A673 (cell line): Measurements from ENCODE around the gene MICAL3.

ENCODE experiments used
- EZH2 ChIP-seq: fragments of 200-600 bp; sonication (generic); IDR thresholded peaks from 2 replicates; pipeline ENCODE4 v1.6.1; 2017; ENCODE audit warnings: borderline replicate concordance, low read depth, mild to moderate bottlenecking, mixed read lengths, antibody characterized with exemption, low read length; ENCODE audit not compliant: poor library complexity, severe bottlenecking
- TF ChIP-seq, protein P1 (sequence below): fragments of 300-800, 200-600 bp; sonication (generic); conservative IDR thresholded peaks from 2 replicates; pipeline ENCODE4 v1.5.1; 2017; ENCODE audit warnings: low read depth, mild to moderate bottlenecking, antibody characterized with exemption, low read length, moderate library complexity, mixed read lengths

DNA sequence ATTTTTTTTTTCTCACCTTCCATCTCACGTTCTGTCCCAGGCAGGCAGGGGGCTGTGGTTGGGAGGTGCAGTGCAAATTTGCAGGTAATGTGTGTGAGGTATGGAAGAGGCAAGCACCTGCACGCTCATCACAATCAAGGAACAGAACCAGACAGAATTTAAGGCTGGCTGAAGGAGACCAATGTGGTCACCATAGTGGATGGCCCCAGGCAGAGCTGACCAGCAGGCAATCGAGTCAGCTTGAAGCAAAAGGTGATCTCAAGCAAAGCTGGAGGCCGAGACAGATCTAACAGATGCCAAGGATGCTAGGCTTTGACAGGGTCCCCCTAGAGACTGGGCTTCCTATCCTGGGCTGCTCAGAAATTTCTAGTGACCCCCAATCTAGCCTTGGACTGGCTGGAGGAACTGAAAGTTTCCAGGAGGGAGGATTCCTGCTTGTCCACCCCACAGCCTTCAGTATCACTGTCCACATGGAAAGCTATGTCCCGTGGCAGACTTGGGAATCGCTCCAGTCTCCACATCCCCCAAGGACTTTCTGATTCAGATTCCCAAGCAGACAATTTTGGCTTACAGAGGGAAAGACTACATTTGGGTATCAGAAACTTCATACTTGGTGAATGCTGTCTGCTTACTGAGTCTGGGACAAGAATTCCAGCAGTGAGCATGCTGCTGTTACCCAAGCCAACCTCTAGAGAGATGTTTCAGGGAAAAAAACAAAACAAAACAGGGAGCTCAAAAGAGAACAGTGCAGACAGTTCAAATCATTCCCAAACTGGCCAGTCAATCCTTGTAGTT is 9.0 kb upstream of the MICAL3 start:
- TF ChIP-seq, protein P1, sequence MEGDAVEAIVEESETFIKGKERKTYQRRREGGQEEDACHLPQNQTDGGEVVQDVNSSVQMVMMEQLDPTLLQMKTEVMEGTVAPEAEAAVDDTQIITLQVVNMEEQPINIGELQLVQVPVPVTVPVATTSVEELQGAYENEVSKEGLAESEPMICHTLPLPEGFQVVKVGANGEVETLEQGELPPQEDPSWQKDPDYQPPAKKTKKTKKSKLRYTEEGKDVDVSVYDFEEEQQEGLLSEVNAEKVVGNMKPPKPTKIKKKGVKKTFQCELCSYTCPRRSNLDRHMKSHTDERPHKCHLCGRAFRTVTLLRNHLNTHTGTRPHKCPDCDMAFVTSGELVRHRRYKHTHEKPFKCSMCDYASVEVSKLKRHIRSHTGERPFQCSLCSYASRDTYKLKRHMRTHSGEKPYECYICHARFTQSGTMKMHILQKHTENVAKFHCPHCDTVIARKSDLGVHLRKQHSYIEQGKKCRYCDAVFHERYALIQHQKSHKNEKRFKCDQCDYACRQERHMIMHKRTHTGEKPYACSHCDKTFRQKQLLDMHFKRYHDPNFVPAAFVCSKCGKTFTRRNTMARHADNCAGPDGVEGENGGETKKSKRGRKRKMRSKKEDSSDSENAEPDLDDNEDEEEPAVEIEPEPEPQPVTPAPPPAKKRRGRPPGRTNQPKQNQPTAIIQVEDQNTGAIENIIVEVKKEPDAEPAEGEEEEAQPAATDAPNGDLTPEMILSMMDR, result no peak
- TF ChIP-seq EZH2, result no peak
